NCI-H526 (cell line): Measurements from ENCODE around the gene PLS1.
"Not testable (repeated sequence)": the region's sequence is repeated elsewhere in the genome, so short reads cannot be mapped to it uniquely, and the experiment has no call there.

Experiments used
- DNase-seq, 2 experiments: peaks; one replicate each; lab custom pipeline; 2025; lab: John Stamatoyannopoulos, UW

The PLS1 gene, protein sequence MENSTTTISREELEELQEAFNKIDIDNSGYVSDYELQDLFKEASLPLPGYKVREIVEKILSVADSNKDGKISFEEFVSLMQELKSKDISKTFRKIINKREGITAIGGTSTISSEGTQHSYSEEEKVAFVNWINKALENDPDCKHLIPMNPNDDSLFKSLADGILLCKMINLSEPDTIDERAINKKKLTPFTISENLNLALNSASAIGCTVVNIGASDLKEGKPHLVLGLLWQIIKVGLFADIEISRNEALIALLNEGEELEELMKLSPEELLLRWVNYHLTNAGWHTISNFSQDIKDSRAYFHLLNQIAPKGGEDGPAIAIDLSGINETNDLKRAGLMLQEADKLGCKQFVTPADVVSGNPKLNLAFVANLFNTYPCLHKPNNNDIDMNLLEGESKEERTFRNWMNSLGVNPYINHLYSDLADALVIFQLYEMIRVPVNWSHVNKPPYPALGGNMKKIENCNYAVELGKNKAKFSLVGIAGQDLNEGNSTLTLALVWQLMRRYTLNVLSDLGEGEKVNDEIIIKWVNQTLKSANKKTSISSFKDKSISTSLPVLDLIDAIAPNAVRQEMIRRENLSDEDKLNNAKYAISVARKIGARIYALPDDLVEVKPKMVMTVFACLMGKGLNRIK

DNA sequence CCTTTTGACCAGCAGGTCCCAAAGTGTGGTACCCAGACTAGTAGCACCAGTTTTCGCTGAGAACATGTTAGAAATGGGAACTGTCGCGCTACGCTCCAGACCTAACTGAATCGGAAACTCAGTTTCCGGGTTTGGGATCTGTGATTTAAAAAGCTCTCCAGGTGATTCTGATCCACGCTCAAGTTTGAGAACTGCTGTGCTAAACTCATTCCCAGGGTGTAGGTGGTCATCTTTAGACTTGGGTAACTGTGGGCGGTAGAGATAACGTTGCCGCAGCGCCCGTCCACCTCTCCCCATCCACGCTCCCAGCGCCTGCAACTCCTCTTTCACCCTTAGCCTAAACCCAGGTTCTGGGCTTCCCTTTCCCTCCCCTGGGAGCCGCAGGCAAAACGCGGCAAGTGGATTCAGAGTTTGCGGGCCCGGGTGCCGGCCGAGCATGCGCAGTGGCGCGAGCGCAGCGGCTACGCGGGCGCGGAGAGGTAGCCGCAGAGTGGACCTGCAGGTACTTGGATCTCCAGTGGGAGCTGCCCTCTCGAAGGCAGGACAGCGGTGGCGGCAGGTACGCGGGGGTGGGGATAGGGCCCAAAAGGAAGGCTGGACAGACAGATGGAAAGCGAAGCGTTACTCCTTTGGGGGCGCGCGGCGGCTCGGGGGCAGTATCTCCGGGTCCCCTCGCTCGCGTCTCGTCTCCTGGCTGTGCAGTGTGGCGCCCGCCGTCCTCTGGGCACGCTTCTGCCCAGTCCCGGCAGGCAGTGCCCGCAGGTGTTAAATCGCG lies at the start of gene PLS1:
Gene PLS1, plus strand, starts transcription at position 443 of the 775 bp plus-strand sequence. CDS start 67,845 bp downstream, outside the sequence.
- DNase-seq: peak; percentile 91 to 96

DNA sequence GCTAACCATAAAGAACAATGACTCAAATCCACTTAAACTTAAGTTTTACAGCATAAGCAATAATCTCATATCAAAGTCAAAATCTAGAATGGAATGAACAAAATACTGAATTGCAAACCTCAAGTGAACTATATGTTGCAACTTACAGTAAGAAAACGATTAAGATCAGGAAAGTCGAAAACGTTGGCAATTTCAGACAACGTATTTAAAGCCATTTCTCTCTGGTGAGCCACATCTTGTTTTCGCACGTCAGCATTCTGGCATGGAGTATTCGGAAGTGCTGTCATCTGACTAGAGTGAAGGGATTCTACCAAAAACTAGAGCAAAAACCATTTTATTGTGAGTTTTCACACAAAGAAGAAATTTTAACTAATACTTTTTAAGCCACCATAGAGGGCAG lies 46.2 kb upstream of the PLS1 start:
- no peak for DNase-seq

DNA sequence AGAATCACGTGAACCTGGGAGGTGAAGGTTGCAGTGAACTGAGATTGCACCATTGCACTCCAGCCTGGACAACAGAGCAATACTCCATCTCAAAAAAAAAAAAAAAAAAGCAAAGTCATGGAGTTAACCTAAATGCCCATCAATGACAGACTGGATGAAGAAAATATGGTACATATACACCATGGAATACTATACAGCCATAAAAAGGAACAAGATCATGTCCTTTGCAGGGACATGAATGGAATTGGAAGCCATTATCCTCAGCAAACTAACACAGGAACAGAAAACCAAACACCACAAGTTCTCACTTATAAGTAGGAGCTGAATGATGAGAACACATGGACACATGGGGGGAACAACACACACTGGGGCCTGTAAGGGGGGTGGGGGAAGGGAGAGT lies 43.6 kb upstream of the PLS1 start:
- DNase-seq: not testable (repeated sequence)

DNA sequence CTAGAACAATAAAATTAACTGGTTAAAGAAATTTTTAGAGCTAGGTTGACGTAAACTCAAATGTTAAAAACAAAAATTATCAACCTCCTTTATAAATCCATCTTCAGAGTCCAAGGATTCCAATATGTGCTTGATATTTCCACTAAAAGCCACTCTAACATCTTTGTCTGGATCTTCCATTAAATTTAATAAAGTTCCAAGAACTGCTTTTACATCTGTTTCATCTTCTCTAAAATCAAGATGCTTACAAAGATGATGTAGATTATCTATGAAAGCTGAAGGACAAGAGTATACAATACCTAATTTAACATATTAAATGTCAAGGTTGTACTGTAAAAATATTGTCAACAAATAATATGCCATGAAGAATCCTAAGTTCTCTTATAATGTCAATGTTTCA lies 42.5 kb upstream of the PLS1 start:
- no peak for DNase-seq

DNA sequence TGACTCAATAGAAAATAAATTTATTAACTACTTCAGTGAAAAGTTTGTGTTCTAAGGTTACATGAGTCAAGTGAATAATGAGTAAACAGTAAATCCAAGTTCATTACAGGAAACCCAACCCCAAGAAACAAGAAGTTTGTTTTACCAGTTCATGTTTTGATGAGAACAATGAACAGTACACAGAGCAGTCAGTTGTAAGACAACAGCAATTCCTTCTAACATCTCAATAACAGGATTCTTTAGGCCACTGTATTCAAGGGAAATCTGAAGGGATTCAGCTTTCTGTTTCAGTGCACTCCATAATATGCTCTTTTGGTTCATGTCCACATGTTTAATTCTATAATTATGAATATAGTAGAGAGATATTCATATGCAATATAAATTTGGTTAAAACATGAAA lies 36.1 kb upstream of the PLS1 start:
- DNase-seq: no peak

DNA sequence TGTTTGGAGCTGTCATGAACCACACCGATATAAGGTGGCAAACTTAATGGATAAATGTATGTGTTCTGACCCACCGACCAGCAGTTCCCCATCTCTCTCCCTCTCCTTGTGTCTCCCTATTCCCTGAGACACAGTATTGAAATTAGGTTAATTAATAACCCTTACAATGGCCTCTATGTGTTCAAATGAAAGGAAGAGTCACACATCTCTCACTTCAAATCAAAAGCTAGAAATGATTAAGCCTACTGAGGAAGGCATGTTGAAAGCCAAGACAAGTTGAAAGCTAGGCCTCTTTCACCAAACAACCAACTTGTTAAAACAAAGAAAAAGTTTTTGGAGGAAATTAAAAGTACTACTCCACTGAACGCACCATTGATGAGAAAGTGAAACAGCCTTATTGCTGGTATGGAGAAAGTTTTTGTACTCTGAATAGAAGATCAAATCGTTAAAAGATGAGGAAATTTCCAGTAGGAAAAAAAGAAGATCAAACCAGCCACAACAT lies 32.6 kb upstream of the PLS1 start:
- DNase-seq: no peak

DNA sequence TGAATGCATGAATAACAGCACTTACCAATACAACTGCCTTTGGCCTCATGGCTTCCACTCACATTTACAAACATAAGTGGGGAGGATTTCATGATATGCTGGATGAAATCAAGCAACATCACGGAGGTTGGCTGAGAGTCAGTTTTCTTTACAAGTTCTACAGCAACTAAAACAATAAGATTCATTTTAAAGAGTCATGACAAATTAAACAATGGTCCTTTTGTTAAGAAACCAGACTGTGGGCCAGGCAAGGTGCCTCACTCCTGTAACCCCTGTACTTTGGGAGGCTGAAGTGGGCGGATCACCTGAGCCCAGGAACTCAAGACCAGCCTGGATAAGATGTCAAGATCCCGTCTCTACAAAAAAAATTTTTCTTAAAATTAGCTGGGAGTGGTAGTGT lies 30.1 kb upstream of the PLS1 start:
- DNase-seq: no peak

DNA sequence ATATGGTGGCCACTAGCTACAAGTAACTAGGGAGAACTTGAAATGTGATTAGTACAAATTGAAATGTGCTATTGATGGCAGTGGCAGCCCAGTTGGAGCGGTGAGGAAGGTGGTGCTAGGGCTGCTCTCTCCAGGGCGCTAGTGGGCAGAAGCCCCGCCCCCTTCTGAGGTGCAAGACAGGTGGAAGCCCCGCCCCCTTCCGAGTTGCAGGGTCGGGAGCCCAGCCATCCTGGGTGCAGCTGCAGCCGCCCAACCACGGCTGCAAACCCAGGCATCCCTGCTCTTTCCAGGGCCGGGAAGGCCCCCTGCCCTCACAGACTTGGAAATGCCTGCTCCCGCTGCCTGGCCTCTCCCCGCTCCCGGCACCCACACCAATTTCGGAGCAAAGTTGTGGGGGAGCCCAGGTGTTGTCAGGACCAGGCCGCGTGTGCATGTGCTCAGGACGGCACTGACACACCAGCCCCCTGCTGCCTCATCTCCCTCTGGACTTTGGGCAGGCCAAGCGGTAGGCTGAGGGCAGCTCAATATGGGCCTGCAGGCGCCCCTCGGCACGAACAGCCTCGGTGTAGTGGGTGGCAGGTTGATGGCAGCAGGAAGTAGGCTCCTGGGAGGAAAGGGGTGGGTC lies 27.7 kb upstream of the PLS1 start:
- no peak for DNase-seq

DNA sequence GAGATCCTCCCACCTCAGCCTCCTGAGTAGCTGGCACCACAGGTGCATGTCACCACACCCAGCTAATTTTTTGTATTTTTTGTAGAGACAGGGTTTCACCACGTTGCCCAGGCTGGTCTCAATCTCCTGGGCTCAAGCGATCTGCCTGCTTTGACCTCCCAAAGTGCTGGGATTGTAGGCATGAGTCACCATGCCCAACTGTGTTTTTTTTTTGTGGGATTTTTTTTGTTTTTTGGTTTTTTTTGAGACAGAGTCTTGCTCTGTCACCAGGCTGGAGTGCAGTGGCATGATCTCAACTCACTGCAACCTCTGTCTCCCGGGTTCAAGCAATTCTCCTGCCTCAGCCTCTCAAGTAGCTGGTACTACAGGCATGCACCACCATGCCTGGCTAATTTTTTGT lies 26.8 kb upstream of the PLS1 start:
- not testable (repeated sequence) for DNase-seq

DNA sequence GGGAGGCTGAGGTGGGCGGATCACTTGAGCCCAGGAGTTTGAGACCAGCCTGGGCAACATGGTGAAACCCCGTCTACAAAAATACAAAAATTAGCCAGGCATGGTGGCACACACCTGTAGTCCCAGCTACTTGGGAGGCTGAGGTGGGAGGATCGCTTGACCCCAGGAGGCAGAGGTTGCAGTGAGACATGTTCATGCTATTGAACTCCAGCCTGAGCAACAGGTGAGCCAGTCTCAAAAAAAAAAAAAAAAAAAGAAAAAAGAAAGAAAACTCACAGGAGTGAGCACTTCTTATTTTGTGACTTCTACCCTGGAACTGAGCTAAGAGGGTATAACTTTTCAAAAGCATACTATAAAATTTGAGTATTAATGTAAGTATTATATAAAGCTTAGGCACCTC lies 22.0 kb upstream of the PLS1 start:
- not testable (repeated sequence) for DNase-seq

DNA sequence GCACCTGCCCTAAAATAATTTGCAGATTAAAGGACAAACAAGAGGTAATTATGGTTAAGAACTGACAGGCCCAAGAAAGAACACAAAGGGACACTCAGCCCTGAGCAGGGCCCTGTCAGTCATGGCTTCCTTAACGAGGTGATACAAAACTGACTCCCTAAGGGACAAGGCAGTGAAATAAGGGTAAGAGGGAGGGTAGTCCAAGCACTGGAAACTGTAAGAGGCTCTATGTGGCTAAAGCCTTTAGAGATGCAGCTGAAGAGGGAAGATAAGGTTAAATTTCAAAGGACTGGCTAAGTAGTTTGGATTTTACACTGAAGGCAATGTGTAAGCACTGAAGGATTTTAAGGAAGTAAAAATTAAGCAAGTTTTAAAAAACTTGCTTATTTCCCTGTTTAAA lies 21.5 kb upstream of the PLS1 start:
- DNase-seq: no peak

DNA sequence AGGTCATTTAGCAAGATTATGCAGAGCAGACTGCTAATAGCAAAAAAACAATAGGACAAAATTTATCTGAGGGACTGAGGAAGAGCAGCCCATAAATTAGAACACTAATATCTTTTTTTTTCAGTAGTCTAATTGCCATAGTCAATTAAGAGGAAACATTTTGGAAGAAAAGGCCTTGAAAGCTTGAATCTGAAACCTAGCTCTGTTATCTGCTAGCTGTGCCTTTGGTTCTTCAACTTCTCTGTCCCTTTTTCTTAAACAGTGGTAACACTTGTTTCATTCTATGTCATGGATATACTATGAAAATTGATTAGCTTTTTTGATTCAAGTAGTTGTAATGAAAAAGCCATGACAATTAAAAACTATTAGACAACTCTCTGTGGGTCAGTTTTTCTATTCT lies 19.4 kb upstream of the PLS1 start:
- no peak for DNase-seq

DNA sequence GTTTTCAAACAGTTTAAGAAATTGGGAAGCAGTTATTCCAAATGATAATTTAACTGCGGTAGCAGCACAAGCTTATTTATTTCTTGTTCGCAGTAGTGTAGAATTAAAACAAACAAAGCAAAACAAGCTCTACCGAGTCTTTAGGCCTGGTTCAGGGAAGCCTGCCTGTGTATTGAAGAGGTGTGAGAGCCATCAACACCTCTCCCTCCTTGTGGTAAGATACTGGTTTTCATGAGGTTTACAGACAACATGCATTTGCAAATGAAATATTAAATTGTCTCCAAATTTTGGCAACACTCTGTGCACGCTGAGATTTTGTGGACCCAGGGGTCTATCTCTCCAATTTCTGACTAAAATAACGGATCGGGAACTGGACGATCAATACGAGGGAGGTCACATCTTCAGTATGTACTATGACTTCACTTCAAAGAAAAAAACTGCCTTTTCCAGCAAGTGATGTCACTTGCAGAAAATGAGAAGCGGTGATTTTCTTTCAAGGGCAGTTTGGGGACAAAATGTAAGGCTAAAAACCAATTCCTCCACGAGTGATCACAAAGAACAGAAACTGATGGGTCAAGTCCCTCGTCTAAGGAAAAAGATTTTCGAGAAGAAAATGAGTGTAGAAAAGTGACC lies 18.4 kb upstream of the PLS1 start:
- no peak for DNase-seq

DNA sequence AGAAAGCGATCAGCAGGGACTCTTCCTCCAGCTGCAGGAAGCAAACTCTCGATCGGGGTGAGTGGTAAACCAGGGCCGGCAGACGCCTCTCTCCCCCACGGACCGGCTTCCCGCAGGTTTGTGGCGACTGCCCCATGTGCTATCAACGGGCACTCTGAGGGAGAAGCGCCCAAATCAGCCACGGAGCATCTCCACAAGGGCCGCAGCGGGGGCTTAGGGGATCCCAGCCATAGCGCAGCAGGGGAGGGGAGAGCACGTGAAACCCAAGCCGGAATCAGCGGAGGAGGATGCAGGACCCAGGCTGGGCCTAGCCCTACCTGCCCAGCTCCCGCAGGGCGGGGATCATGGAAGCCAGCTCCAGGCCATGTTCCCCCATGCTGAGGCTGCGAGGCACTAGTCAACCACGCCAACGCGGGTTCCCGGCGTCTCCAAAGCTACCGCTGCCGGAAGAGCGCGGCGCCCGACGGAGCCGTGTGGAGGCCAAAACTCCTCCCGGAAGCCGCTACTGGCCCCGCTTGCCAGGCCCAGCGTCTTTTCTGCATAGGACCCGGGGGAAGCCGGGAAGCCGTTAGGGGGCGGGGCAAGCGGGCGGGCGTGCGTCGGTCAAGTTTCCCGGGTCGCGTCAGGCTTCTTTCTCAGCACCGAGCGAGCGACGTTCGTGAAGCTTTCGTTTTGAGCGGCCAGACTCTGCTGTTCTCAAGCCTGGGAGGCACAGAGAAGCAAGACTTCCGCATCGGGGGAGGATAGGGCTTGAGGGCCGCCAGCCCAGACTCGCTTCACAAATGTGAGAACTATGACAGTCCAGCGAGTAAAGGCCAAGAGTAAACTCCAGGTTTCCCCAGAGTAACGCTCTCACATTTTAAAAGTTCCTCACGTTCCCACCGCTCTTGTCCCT lies 17.6 kb upstream of the PLS1 start, which contains the start of gene ATR:
Gene ATR, minus strand, starts transcription at position 405 of the 895 bp plus-strand sequence. Its CDS starts 29 bp downstream, at position 376.
- peak; percentile 92 to 98 for DNase-seq

DNA sequence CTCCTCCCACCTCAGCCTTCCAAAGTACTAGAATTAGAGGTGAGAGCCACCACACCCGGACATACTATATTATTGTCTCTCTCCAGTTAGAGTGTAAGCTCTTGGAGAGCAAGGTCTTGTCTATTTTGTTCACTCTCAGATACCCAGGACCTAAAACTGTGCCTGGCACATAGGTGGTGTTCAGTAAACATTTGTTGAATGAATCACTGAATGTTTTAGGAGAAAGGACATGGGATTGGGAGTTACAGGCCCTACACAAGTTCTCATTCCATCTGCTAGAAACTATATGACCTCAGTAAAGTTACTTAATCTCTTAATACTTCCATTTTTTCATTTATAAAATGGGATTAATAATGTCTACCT lies 16.2 kb upstream of the PLS1 start:
- no peak for DNase-seq

DNA sequence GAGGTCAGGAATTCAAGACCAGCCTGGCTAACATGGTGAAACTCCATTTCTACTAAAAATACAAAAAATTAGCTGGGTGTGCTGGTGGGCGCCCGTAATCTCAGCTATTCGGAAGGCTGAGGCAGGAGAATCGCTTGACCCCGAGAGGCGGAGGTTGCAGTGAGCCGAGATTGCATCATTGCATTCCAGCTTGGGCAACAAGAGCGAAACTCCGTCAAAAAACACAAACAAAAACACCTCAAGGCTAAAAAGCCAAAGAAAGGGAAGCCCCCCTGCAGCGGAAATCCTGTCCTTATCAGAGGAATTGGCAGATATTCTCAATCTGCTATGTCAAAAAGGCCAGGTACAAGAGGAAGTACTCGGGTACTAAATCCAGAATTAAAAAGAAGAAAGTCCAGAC lies 15.1 kb upstream of the PLS1 start:
- DNase-seq: not testable (repeated sequence)

DNA sequence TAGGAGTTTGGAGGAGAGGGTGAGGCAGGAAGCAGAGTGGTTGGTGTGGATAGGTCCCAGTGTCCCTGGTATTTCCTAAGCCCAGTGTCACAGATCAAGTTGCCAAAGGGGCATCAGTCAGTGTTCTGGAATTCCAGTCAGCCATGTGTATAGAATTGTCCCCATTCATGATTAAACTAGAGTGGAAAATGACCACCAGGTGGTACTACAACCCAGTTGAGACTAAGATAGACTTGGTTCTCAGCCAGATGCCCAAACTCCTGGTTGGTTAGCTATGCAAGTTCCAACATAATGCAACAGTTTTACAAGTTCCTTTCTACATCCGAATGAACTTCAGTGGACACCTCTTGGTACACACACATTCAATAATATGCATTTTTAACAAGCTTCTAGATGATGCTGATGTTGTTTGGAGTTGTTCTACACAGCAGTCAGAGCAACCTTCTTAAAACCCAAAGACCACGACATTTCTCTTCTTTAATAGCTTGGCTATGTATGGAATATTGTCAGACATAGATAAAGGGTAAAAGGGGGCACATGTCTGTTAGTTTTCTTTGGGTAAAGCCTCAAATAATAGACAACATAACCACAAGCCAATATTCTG lies 9.3 kb upstream of the PLS1 start:
- DNase-seq: peak; percentile 41 to 80

DNA sequence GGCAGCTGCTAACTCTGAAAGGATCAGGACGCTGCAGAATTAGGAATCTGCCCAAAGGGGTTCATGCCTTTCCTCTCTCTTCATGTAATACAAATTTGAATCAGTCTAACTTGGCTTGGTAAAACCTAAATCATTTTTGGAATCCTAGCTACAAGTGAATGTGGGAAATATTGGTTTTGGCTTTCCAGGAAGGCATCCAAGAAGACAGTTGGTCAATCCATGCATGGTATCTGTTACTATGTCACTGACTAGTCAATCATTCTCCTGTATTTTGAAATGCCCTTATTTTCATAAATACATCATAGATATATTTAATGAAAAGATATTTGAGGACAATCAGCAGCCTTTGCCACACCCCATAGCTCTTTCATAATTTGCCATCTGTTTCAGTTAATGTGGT lies 7.5 kb upstream of the PLS1 start:
- no peak for DNase-seq

DNA sequence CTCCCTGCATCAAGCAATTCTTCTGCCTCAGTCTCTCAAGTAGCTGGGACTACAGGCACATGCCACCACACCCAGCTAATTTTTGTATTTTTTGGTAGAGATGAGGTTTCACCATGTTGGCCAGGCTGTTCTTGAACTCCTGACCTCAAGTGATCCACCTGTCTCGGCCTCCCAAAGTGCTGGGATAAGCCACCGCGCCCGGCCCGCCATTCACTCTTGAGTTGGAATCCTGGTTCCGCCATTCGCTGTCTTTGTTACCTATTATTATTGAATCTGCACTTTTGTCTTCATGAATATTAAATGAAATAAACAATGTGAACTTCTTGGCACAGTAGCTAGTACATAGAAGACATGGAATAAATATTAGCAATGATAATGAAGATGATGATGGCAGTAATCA lies 3.9 kb upstream of the PLS1 start:
- not testable (repeated sequence) for DNase-seq

DNA sequence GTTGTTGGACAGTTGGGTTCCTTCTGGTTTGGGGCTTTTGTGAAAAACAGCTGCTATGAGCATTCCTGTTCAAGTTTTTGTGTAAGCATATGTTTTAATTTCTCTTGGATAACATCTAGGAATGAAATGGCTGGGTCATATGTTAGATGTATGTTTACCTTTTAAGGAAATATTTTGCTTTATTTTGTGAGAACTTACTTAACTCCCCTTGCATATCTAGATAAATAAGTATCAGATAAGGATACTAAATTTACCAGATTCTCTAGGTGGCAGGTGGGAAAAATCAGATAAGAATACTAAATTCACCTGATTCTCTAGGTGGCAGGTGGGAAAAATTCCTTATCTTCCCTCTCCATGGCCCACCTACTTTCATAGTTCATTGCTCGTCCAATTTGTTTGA lies 1.1 kb upstream of the PLS1 start:
- no peak for DNase-seq
